HG03439 (cell line): ENCODE measurements around the gene CLEC2D.
A peak's percentile ranks its signal among the peaks of the same experiment; 100 is the strongest.
"Not testable (repeated sequence)": the region's sequence is repeated elsewhere in the genome, so short reads cannot be mapped to it uniquely, and the experiment has no call there.

Source experiments
- ATAC-seq: cut with Tn5 transposase; IDR thresholded peaks from one replicate; pipeline ENCODE4 v1.9.1; 2021; ENCODE audit warnings: mild to moderate bottlenecking, moderate library complexity; ENCODE audit not compliant: unreplicated experiment

CLEC2D gene

GRCh38 chr12:9651265-9651729, 18.2 kb upstream of the CLEC2D start:
- no peak for ATAC-seq

GRCh38 chr12:9660046-9660445, 9.5 kb upstream of the CLEC2D start:
- ATAC-seq, result no peak

- ATAC-seq, result no peak
Observed at GRCh38 chr12:9661720-9662119, 7.8 kb upstream of the CLEC2D start.

- no peak for ATAC-seq
Observed at GRCh38 chr12:9662488-9662887, 7.0 kb upstream of the CLEC2D start.

- ATAC-seq, result peak; percentile 52
Observed at GRCh38 chr12:9667403-9668160, 1.9 kb upstream of the CLEC2D start.

- no peak for ATAC-seq
Observed at GRCh38 chr12:9668161-9669018, 1.1 kb upstream of the CLEC2D start.

GRCh38 chr12:9669019-9669326, 540 bp upstream of the CLEC2D start:
- no peak for ATAC-seq

GRCh38 chr12:9672340-9672739, 2.8 kb downstream of the CLEC2D start:
- not testable (repeated sequence) for ATAC-seq

- peak; percentile 27 for ATAC-seq
Observed at GRCh38 chr12:9673404-9674225, 4.1 kb downstream of the CLEC2D start.

GRCh38 chr12:9674226-9674590, 4.7 kb downstream of the CLEC2D start:
- peak; percentile 32 for ATAC-seq

GRCh38 chr12:9682508-9682907, 13.0 kb downstream of the CLEC2D start:
- ATAC-seq, result not testable (repeated sequence)

- ATAC-seq, result not testable (repeated sequence)
Observed at GRCh38 chr12:9682949-9683348, 13.4 kb downstream of the CLEC2D start.

- not testable (repeated sequence) for ATAC-seq
Observed at GRCh38 chr12:9685366-9685765, 15.9 kb downstream of the CLEC2D start.

- no peak for ATAC-seq
Observed at GRCh38 chr12:9685915-9686314, 16.4 kb downstream of the CLEC2D start.

GRCh38 chr12:9687228-9687627, 17.7 kb downstream of the CLEC2D start:
- no peak for ATAC-seq

GRCh38 chr12:9692909-9693308, 23.4 kb downstream of the CLEC2D start:
- no peak for ATAC-seq

- ATAC-seq, result no peak
Observed at GRCh38 chr12:9694241-9694640, 24.7 kb downstream of the CLEC2D start.

- ATAC-seq, result not testable (repeated sequence)
Observed at GRCh38 chr12:9695150-9695549, 25.6 kb downstream of the CLEC2D start.

GRCh38 chr12:9695661-9696060, 26.1 kb downstream of the CLEC2D start:
- not testable (repeated sequence) for ATAC-seq

- no peak for ATAC-seq
Observed at GRCh38 chr12:9697619-9698018, 28.1 kb downstream of the CLEC2D start.

GRCh38 chr12:9698681-9699080, 29.2 kb downstream of the CLEC2D start:
- no peak for ATAC-seq
